ENCODE results near the gene MAP4K4.

Gene MAP4K4

DNA sequence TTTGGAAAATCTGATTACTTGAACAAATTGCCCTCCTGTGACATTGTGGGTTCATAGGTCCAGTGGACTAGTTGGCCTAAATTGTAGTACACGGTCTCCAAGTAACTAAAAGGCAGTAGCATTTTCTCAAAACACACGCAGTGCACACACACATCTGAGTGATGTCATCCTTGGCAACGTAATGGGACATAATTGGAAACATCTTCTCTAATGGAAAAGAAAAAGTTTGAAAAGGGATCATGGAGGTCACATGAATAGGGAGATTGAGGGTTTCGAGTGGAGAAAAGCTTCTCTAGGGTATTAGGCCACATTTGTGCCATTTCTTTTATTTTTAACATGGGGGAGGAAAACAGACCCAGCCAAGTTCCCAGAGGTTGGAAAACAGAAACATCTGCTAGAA lies 93.3 kb downstream of the MAP4K4 start:
- DNase-seq (ENCODE audit: low read depth) = peak; percentile 84

DNA sequence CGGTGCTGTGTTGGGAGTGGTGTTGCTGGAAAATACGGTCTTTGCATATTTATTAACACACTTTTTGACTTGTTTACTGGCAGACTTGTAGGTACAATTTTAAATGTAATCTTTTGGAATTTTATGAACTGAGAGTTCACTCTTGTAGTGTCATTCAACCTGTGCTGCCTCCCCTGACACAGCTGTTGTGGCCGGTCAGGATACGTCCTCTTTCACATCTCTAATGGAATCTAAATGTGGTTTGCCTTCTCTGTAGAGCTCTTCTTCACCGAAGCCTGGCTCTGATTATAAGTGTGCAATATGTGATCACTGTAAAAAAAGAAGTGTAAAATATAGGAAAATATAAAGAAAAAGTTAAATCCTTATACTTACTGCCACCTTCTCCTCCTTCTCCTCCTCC lies 94.7 kb downstream of the MAP4K4 start:
- DNase-seq (ENCODE audit: low read depth) = no peak

DNA sequence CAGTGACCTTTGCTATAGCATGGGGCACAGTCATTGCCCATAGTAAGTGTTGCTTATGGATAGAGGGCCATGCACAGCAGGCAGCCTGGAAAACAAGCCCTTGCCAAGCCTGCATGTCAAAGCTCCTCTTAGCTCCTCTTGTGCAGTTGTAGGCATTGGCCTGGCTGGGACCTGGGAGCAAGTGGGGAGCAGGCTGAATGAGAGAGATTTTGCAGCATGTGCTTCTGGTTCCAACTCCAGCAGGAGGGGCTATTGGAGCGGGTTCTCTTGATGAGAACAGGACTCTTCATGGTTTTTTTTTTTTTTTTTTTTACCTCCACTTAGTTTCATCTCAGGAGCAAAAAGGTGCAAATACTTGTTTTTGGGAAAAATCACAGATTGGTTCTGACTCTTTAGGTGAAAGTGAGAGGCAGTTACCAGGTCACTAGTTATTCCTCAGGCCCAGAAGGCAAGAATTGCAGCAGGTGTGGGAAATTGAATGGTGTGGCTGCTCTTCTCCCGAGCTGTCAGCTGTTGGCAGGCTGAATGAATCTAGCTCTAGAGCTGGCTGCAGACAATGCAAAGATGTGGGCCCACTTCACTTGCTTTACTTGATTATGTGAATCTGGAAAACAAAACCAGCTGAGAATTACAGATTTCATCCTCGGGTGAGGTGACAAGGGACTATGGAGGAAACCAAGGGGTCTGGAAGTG lies 95.9 kb downstream of the MAP4K4 start:
- DNase-seq (ENCODE audit: low read depth) = no peak

DNA sequence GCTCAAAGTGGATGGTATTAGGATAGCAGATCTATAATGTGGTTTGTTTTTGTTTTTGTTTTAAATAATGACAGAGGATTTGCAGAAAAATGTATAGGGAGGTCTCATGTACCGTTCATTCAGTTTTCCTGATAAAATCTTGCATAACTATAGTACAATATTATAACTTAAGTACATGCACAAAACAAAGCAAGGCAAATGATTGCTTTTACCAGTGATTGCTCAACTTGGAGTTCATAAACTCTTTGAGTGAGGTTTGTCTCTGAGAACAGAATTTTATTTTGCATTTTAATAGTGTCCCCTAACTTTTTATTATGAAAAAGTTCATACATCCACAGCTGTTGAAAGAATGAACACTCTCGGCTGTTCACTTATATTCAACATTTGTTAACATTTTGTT lies 96.6 kb downstream of the MAP4K4 start:
- DNase-seq (ENCODE audit: low read depth) = no peak

DNA sequence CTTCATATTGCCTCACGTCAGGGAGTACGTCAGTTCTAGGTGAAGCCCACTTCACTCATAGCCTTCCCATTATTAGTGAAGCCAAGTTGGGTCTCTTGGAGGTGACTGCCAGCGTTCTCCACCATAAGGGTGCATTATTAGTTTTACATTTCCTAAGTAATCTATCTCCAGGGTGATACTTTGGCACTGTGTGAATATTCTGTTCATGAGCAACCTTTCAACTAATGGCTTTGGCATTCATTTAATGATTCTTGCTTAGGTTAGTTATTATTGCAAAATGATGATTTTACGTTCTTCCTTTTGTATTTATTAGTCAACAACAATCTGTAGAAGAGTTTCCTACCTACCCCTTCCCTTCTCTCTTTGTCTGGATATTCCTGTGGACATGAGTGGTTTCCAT lies 97.5 kb downstream of the MAP4K4 start:
- DNase-seq (ENCODE audit: low read depth) = no peak

DNA sequence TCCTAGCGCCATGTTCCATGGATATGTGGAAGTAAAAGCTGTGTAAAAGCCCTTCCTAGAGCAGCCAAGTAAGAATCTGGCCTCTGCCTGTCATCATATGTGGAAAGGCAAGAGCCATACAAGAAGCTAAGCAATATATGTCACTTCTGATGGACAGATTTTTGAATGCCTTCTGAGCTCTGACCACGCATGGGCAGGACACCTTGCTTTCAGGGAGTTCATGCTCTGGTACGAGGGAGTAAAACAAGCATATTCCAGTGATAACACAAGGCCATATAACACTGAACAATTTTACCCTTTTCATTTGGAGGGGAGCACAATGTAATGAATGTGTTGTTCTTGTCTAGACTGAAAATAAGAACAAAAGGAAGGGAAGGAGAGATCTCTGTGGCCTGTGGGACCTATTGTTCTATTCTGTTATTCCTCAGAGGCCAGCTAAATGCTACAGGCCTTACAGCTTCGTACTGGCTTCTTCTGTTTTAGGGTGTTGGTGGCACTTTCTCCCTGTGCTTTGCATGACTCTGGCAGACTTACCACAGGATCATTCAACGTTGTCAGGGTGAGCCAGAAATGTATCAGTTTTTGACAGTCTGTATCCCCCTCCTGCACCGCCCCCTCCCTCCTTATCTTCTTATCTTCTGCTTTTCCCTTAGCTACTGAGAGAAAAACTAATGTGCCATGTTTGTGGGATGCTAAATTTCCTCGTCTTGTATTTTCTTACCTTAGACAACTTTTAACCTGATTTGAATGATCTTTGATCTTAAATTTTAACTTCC lies 99.5 kb downstream of the MAP4K4 start:
- no peak for DNase-seq (ENCODE audit: low read depth)

DNA sequence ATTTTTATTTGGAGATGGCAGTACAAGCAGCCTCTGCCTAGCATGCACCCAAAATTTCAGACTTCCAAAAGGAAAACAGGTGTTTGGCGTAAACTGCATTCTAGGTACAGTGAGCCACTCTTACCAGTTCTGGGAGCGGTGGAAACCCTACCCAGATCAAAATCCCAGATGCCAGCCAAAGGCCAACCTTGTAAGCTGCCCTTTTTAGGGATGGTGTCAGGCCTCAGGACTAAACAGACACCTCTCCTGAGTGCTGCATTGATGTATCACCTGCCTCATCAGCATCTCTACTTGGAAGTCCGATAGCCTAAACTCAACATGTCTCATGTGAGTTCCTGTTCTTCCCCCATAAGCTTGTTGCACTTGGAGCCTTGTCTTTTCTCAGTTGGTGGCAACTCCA lies 104.0 kb downstream of the MAP4K4 start:
- DNase-seq (ENCODE audit: low read depth) = no peak

DNA sequence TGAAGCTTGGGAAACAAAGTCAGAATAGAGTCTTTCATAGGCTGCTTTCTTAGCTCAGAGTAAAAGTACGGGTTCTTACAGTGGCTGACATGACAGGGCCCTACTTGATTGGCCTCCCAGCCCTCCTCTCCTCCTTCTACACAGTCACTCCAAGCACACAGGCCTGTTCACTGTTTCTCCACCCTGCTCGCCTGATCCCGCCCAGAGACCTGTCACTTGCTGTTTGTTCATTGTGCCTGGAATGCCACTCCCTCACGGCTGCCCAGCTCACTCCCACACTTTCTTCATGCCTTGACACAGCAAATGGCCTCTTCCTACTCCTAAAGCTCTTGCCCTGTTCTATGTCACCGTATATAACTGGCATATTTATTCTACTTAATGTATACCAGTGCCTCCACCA lies 104.8 kb downstream of the MAP4K4 start:
- no peak for DNase-seq (ENCODE audit: low read depth)

DNA sequence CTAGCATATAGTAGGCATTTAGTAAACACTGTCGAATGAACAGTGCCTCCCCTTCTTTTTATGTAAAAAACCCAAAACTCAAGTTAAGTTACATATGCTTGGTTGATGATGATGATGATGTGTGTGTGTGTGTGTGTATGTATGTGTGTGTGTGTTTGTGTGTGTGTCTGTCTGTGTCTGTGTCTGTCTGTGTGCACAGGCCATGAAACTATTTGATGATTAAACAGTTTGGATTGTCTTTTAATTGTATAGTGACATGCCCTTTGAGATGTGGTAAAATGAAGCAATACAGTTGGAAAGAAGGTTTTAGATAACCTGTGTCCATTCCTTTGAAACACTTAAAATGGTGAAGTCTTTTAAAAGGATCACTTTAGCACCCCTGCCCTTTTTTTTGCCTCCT lies 105.6 kb downstream of the MAP4K4 start:
- no peak for DNase-seq (ENCODE audit: low read depth)

DNA sequence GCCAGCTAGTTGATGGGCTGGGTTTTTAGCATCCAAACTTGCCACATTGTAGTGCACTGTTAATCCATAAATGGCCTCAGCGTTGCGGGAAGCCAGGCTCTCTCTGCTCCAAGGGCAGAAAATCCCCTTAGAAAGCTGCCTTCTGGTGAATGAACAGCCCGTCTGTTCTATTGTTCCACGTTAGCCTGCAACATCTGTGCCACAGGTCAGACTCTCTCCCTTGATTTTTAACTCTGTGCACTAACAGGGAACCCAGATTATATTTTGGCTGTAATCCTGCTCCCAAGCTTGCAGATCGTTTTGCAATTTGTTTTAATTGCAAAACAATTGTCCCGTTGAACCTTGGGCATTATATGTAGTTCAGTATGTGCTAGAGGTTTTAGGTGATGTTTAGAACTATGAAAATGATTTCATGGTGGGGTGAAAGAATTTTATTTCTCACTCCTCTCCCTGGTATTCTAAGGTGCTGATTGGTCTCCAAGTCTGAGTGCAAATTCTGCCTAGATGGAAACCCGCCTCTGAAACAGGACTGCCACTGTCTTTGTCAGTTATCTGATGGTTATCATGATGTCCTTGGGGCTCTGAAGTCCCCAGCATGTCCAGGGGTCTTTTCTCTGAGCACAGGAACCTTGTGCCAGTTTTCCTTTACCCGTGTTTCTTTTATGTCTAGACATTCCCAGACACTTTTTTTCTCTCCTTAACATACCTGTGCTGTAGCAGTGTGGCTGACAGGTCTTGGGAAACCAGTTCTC lies 106.6 kb downstream of the MAP4K4 start:
- DNase-seq (ENCODE audit: low read depth) = no peak

DNA sequence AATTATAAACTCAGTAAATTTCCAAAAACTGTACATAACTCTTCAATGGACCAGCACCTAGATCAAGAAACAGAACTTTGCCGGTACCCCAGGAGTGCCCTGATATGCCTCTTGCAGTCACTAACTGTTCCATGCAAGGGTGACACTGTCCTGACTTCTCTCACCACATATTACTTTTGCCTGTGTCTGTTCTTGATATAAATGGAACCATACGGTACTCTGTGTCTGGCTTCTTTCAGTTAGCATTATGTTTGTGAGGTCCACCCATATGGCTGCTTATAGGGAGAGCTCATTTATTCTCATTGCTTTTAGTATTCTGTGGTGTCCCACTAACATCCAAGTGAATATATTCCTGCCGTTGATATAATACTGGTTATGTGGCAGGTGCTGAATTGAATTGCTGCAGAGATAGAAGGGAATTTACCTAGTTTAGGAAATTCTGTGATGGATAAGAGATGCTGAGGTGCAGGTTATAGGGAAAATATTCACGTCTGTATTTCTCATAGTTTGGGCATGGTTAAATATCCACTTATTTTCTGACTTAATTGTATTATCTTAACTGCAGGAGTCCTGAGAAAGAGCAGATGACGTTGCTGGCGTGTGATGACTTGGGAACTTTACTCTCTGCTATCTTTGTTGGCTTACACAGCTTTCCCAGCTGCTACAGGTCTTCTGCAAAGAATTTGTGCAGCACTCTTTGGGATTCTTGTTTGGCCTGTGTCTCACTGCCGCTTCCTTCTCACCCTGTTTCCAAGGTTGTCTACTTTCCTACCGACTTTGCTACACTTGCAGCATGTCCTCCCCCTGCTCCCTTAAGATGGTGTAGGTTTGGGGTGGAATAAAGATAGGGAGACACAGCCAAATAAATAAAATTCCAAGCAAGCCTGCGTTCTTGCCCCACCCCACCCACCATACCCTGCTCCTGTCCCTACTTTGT lies 107.9 kb downstream of the MAP4K4 start:
- no peak for DNase-seq (ENCODE audit: low read depth)

DNA sequence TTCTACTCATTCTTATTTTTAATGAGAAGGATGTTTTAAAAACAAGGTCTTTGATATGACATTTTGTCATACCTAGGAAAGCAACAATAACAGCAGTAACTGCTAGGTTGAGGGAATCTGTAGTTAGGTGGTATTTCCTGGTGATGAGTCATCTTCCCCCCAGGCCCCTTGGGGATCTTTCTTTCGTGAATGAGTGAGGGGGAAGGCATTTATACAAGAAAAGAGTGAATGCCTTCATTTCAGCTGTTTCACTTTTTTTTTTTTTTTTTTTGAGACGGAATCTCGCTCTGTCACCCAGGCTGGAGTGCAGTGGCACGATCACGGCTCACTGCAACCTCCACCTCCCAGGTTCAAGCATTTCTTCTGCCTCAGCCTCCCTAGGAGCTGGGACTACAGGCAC lies 108.6 kb downstream of the MAP4K4 start:
- DNase-seq (ENCODE audit: low read depth) = no peak

DNA sequence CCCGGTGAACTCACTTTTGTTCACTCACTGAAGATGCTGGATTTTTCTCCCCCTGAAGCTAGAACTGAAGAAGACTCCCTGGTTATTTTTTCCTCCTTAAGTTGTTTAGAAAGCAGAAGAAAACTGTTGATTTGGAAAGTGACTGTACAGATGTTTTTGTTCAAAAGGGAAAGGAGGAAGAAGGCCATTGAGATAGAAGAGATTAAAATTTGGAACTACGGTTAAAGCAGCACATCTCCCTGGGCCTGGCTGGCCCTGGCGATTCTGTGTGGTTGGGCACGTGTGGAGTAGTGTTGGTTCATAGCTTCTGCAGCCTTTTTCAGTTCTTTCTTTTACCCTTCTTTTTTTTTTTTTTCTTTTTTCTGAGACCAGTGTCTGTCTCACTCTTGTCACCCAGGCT lies 109.2 kb downstream of the MAP4K4 start:
- no peak for DNase-seq (ENCODE audit: low read depth)

DNA sequence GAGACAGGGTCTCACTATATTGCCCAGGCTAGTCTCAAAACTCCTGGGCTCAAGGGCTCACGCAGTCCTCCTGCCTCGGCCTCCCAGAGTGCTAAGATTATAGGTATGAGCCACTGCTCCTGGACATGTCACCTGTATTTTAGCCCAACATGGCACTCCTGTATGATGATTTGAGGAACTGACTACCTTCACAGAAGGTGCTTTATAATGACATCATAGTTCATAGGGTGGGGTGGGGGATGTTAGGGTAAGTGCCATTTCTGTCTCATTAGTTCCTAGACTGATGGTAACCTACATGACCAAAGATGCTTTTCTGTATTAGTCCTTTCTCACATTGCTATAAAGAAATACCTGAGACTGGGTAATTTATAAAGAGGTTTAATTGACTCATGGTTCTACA lies 109.7 kb downstream of the MAP4K4 start:
- DNase-seq (ENCODE audit: low read depth) = no peak

DNA sequence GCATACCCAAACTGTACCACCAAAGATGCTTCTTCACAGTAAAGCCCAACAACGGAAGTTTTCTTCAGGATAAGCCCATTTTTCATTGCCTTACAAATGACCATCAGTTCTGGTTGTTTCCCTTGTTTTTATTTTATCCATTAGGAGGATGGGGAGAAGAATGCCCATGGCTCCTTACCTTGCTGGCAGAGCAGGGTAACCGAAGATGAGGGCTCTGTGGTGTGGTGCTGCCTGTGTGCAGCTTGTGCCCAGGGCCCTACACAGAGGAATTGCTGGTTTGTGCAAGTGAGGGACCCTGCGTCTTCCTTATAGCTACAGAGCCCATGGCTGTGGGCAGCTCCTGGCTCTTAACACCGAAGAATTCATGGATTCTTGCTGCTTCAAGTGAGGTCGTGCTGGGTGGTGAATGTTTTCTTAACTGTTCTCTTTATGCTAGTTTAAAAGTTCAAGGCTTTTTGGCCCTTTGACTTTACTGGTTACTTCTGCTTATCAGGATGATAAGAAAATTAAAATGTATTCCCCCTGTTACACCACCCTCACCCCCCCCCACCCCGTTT lies 110.6 kb downstream of the MAP4K4 start:
- DNase-seq (ENCODE audit: low read depth) = no peak

DNA sequence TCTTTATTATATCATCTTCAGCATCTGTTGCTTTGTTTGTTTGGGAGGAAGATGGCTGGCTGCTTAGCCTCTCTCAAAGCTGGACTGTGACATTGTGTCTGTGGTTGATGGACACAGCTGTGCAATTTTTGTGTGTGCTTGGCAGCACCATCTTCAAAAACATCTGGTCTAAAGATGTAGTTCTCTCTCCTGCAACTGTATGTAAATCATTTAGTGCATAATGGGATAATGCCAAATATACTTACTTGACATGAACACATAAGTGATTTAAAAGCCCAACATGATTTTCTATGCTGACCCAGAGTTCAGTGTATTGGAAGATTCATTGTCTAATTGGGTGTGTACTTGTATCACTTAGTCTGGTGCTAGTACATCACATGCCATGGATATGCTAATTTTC lies 112.2 kb downstream of the MAP4K4 start:
- no peak for DNase-seq (ENCODE audit: low read depth)

DNA sequence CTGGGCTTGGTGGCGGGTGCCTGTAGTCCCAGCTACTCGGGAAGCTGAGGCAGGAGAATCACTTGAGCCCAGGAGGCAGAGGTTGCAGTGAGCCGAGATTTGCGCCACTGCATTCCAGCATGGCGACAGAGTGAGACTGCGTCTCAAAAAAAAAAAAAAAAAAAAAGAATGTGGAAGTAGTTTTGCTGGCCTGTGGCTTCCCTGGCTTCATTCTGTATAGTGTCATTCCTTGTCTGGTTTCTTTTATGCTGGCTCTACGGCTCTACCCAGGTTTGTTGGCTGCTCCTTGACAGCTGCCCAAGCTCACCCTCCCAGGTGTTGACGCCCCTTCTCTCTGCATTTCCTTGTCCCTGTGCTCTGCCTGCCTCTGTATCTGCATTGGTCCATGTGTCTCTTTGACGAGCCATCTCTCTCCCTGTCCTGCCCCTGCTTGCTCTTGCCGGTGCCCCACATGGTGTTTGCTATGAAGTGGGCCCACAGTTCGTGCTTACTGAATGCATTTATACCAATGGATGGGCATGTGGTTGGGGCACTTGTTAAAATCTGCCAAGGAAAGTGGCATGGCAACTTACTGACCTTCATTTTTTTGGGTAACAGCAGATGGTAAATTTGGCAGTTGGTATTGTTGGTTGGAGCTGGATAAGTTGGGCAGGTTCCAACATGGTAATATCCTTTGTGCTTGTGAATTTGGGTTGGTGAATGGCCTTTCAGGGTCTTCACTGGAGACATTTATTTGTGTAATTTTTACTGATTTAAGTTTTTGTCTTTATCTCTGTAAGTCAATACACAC lies 113.9 kb downstream of the MAP4K4 start:
- DNase-seq (ENCODE audit: low read depth) = no peak

DNA sequence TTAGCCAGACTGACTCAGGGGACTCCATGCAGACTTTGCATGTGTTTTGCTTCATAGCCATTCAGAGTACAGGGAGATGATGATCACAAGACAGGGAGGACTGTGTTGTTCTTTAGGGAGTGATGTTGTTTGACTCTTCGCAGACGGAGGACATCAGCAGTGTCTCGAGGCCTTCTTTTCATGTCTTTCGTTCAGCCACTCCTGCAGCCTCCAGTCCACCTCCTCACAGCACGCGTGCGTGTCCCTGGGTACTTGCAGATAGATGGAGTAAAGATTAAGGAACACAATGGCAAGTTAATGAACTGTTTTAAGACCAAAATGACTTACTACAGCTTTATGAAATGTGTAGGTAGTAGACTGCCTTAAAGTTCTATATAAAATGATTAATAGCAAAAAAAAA lies 114.7 kb downstream of the MAP4K4 start:
- no peak for DNase-seq (ENCODE audit: low read depth)

DNA sequence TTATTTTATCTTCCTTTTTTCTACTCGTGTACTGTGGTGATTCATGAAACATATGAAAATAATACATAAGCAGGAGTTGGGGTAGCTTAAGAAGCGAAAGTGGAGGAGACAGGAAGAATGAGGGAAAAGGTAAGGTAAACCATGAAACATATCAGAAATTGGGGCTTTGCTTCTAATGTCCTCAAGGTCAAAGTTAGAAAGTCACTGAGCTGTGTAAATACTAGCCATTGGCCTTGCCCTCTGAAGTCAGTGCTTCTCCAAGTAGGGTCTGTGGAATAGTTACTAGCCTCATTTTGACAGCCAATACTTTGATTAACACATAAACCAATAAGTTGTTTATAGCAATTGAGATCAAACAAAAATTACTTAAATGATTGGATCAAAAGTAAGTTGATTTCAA lies 117.2 kb downstream of the MAP4K4 start:
- DNase-seq (ENCODE audit: low read depth) = no peak

DNA sequence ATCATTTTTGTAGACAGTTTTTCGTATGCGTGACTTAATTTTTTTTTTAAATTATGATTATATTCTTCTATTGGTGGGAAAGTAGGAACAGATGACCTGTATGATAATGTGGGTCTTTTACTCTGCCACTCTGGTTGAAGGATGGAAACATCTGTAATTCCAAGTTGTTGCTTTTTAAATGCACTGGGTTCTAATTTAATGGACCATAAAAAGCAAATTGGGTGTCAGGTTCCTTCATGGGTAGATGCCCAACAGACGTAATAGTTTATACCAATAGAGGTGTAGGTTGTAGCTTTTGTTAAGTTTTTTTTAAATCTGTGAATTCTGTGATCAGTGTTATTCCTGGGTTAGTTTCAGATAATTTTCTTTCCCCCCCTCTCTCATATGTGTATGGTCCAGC lies 117.6 kb downstream of the MAP4K4 start:
- no peak for DNase-seq (ENCODE audit: low read depth)
